ENCODE results near the gene SPINK7.
A peak's percentile ranks its signal among the peaks of the same experiment; 100 is the strongest.

The SPINK7 gene

GRCh38 chr5:148333262-148333849 lies 21.1 kb downstream of the SPINK7 start:
- DNase-seq (ENCODE audit: insufficient read length, low spot score) (no peak), FAIRE-seq (no peak)
- no peak for TF ChIP-seq POLR2A (IDR thresholded peaks at IDR 0.05; ENCODE audit: low read depth, low read length)

DNA sequence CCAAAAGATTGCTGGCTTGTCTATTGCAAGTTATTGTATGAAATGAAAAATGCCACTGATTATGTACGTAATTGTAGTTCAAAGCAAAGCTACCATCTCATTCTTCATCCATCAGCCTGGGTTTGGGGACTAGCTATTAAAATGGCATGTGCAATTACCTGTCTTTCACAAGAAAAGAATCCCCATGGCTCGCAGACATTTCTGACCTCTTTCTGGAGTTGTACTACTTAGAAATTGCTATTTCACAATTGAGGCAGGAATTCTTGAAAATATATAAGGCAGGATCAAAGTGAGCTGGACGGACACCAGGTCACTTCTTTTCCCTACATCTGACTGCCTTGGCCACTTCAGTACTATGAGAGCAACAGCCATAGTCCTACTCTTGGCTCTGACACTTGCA lies 23.0 kb downstream of the SPINK7 start, which contains the start of gene SPINK9:
Gene SPINK9, plus strand, starts transcription at position 301 of the 400 bp plus-strand sequence. Its CDS starts 55 bp downstream, at position 356.
- FAIRE-seq (no peak), DNase-seq (ENCODE audit: insufficient read length, low spot score) (no peak)
- no peak for TF ChIP-seq POLR2A (IDR thresholded peaks at IDR 0.05; ENCODE audit: low read depth, low read length)

- no peak for TF ChIP-seq POLR2A (IDR thresholded peaks at IDR 0.05; ENCODE audit: low read depth, low read length)
- FAIRE-seq (no peak), DNase-seq (ENCODE audit: insufficient read length, low spot score) (no peak)
These were observed 24.6 kb downstream of the SPINK7 start for GRCh38 chr5:148336704-148337435.

DNA sequence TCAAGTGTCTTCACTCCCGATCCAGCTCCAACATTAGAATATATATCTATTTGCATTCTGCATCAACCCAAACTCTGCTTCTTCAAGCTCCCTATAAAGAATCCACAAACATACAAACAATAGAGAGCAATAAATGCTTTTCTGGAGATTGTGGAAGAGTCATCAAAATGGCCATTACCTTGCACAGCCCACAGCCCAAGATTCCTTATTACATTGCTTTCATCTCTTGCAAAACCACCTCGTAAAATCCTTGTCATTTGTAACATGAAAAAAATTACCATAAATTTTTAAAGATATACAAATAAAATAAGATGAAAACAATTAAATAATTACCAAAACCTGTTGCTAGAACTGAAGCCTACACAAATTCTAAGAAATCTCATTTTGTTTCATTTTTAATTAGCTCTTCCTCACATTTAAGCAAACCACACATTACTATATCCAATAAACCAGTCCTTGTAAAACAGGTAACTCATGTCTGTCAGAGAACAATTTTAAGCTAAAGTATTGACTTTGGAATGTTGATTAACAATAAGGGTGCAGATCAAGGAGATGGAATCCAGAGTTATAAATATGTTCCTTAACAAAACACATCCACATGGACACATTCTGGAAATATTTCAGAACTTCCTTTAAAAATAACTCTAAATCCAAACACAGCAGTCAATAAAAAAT lies 30.3 kb downstream of the SPINK7 start:
- no peak for DNase-seq (ENCODE audit: insufficient read length, low spot score)
- no peak for TF ChIP-seq POLR2A (IDR thresholded peaks at IDR 0.05; ENCODE audit: low read depth, low read length)
- no peak for FAIRE-seq

DNA sequence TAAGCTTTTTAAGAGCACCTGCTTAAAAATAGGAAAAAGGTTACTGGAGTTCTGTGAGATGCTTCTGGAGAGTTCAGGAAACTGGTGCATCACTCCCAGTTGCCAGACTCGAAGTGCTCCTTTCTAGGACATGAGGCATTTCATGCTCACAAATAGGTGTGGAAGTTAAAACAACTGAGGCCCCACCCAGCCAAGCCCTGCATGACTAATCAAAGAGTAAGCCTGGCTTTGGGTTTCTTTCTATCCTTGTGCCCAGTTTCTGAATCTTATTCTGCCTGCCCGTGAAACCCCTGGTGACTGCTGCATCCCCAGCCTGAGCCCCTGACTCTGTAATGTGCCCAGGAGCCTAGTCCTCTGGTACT lies 30.8 kb downstream of the SPINK7 start:
- DNase-seq (ENCODE audit: insufficient read length, low spot score): no peak
- no peak for TF ChIP-seq POLR2A (IDR thresholded peaks at IDR 0.05; ENCODE audit: low read depth, low read length)
- FAIRE-seq: peak; percentile 41

GRCh38 chr5:148343603-148344487 lies 31.6 kb downstream of the SPINK7 start:
- no peak for FAIRE-seq
- no peak for DNase-seq (ENCODE audit: insufficient read length, low spot score)
- TF ChIP-seq POLR2A (IDR thresholded peaks at IDR 0.05; ENCODE audit: low read depth, low read length): no peak

DNA sequence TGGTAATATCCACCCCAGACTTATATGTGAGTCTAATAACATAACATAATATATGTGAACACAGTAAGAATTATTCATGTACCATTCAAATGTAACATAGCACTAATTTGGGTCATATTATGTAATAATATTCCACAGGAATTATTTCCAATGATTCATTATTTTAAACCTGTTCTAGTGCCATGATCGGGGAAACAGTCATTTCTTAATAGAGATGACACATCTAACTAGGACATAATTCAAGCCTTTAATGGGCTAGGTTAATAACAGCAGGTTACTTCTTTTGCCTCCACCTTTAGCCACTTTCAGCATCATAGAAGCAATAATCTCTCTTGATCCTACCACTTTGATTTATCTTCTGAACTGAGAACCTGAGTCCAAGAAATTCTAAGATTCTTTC lies 35.5 kb downstream of the SPINK7 start:
- FAIRE-seq (no peak), DNase-seq (ENCODE audit: insufficient read length, low spot score) (no peak)
- no peak for TF ChIP-seq POLR2A (IDR thresholded peaks at IDR 0.05; ENCODE audit: low read depth, low read length)

- DNase-seq (ENCODE audit: insufficient read length, low spot score) (no peak), FAIRE-seq (no peak)
- TF ChIP-seq POLR2A (IDR thresholded peaks at IDR 0.05; ENCODE audit: low read depth, low read length): no peak
These were observed 40.5 kb downstream of the SPINK7 start for GRCh38 chr5:148352696-148353095.

GRCh38 chr5:148353634-148354033 lies 41.4 kb downstream of the SPINK7 start:
- FAIRE-seq: no peak
- TF ChIP-seq POLR2A (IDR thresholded peaks at IDR 0.05; ENCODE audit: low read depth, low read length): no peak
- DNase-seq (ENCODE audit: insufficient read length, low spot score): no peak

DNA sequence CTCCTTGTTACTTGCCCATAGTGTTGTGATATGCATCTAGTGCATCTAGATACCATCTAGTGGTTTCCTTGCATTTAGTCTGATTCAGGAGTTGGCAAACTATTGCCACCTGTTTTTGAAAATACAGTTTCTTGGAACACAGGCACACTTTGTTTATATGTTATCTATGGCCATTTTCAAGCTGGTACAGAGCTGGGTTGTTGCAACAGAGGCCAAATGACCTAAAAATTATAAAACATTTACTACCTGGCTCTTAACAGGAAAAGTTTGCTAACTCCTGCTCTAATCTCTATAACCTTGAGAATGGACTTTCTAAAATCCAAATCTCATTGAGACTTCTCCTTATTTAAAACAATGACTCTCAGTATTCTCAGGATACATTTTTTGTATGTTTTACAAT lies 52.1 kb downstream of the SPINK7 start:
- TF ChIP-seq POLR2A (IDR thresholded peaks at IDR 0.05; ENCODE audit: low read depth, low read length): no peak
- DNase-seq (ENCODE audit: insufficient read length, low spot score) (no peak), FAIRE-seq (no peak)

All from H54 (cell line).